Left renal pelvis (tissue), 4 donors: ENCODE results near the gene PLD1. TPM values are rescaled to one million over a fixed set of nuclear protein-coding genes. Genes with fewer than 3 reads are reported as not detected.
"Not testable (repeated sequence)": the region's sequence is repeated elsewhere in the genome, so short reads cannot be mapped to it uniquely, and the experiment has no call there.

Experiments
- DNase-seq, 4 donors: peaks; one replicate each; pipeline ENCODE4 v3.0.0-alpha.2; 2013; ENCODE audit warnings: low read depth in 4 of 4, low spot score in 3 of 4
- polyA plus RNA-seq, 4 donors: library from polyadenylated mRNA; unstranded; fragments of 120-200 nt; gene quantifications; one replicate each; pipeline ENCODE4 v1.2.1, GENCODE V29; 2013; ENCODE audit not compliant: insufficient read length in 4 of 4

PLD1 gene
- polyA plus RNA-seq, 4 donors: 9.4 to 13.7 (median 12.8) TPM

GRCh38 chr3:171749124-171749523 lies 61.2 kb downstream of the PLD1 start:
- DNase-seq: no peak

GRCh38 chr3:171748064-171748924 lies 62.0 kb downstream of the PLD1 start:
- DNase-seq: no peak

- DNase-seq: no peak
Measured at GRCh38 chr3:171747223-171747920, 62.9 kb downstream of the PLD1 start.

GRCh38 chr3:171746320-171747222 lies 63.7 kb downstream of the PLD1 start:
- not testable (repeated sequence) for DNase-seq

GRCh38 chr3:171745577-171746319 lies 64.5 kb downstream of the PLD1 start:
- DNase-seq: no peak

- no peak for DNase-seq
Measured at GRCh38 chr3:171744158-171744741, 66.0 kb downstream of the PLD1 start.

- no peak for DNase-seq
Measured at GRCh38 chr3:171743327-171744157, 66.7 kb downstream of the PLD1 start.

GRCh38 chr3:171741377-171741776 lies 68.9 kb downstream of the PLD1 start:
- no peak for DNase-seq

- DNase-seq: no peak
Measured at GRCh38 chr3:171736556-171736955, 73.7 kb downstream of the PLD1 start.

GRCh38 chr3:171733561-171733960 lies 76.7 kb downstream of the PLD1 start:
- no peak for DNase-seq

GRCh38 chr3:171732756-171733155 lies 77.5 kb downstream of the PLD1 start:
- DNase-seq: no peak

GRCh38 chr3:171731691-171732090 lies 78.6 kb downstream of the PLD1 start:
- no peak for DNase-seq

GRCh38 chr3:171729452-171730334 lies 80.6 kb downstream of the PLD1 start:
- DNase-seq: no peak

GRCh38 chr3:171727288-171727687 lies 83.0 kb downstream of the PLD1 start:
- DNase-seq: no peak

- DNase-seq: no peak
Measured at GRCh38 chr3:171718493-171719185, 91.6 kb downstream of the PLD1 start.

GRCh38 chr3:171715155-171715554 lies 95.1 kb downstream of the PLD1 start:
- no peak for DNase-seq

GRCh38 chr3:171712171-171712938 lies 97.9 kb downstream of the PLD1 start:
- no peak for DNase-seq
